NCI-H446 (cell line): ENCODE data around the gene CEP135.
"Not testable (repeated sequence)": the region's sequence is repeated elsewhere in the genome, so short reads cannot be mapped to it uniquely, and the experiment has no call there.

Source experiments
- DNase-seq, 2 experiments: peaks; one replicate each; lab custom pipeline; 2025; lab: John Stamatoyannopoulos, UW

CEP135 gene

GRCh38 chr4:56008206-56008605 is 59.5 kb downstream of the CEP135 start:
- no peak for DNase-seq

DNA sequence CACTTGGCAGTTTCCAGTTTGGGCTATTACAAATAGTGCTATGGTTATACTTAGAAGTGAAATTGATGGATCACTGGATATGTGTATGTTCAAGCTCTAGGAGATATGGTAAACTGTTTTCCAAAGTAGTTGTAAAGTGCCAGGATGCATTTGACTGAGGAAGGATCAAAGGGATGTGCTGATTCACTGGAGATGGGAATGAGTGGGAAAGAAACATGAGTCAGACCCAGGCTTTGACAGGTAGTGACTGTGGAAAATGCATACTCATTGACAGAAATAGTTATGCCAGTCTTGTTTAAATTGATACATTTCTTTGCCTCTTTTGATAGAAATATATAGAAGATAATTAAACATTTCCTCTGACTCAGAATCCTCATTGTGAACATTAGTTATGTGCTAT is 77.9 kb downstream of the CEP135 start:
- no peak for DNase-seq

GRCh38 chr4:56028165-56028564 is 79.4 kb downstream of the CEP135 start:
- no peak for DNase-seq

GRCh38 chr4:56038487-56039162 is 89.9 kb downstream of the CEP135 start:
- DNase-seq = no peak

GRCh38 chr4:56040842-56041241 is 92.1 kb downstream of the CEP135 start:
- DNase-seq = no peak

DNA sequence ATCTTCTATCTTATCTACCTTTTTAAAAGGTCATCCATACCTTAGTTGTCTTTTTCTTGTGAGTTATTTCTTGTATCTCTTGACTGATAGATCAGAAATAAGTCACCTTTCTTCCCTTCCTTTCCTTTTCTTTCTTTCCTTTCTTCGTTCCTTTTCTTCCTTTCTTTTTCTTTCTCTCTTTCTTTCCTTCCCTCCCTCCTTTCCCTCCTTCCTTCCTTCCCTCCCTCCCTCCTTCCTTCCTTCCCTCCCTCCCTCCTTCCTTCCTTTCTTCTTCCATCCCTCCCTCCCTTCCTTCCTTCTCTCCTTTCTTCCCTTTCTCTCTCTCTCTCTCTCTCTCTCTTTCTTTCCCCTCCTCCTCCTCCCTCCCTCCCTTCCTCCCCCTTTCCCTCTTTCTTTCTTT is 93.5 kb downstream of the CEP135 start:
- no peak for DNase-seq

DNA sequence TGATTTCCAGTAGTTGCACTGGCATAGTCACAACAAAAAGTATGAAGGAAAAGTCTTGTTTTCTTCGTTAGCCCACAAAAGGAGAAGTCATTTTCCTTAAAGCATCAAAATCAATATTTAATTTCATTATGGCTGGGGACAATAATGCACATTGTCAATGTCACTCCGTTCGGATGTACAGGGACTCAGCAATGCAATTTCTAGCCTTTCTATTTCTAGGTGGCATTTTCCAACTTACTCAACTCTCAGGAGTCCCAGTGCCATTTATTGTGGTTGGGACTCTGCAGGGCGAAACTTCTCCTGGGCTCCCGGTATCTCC is 99.6 kb downstream of the CEP135 start:
- DNase-seq = no peak

- DNase-seq = peak; percentile 25 to 79
Observed at GRCh38 chr4:56048702-56049431, 100.1 kb downstream of the CEP135 start.

- no peak for DNase-seq
Observed at GRCh38 chr4:56050625-56051024, 101.9 kb downstream of the CEP135 start.

- no peak for DNase-seq
Observed at GRCh38 chr4:56051029-56051709, 102.4 kb downstream of the CEP135 start.

DNA sequence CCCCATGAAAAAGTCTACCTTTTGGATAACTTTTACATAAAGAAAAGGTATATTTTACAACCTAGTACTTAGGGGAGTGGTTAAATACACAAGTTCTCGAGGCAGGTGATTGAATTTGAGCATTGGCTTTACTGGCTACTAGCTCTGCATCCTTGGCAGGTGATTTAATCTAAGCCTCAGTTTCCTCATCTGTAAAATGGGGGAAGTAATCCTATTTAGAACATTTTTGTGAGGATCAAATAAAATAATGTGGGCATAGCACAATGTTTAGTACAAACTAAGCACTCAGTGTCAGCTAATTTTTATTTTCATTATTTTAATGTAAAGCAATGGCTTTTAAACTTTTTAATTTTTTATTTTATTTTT is 102.9 kb downstream of the CEP135 start:
- DNase-seq = no peak

DNA sequence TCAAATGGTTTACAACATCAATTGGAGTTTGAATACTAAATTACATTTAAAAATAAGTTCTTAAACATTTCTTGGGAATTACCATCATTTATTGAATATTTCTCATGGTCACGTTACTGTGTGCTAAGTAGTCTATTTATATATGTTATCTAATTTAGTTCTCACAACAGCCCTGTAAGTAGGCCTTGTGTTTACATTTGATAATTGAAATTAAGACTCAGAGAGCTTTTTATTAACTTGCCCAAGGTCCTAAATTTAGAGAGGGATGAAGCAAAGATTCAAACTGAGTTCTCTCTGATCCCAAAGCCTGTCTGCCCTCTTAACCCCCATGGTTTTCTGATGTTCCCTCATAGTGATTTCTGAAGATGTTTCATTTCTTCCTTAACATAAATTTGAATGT is 103.7 kb downstream of the CEP135 start:
- DNase-seq = no peak

- DNase-seq = no peak
Observed at GRCh38 chr4:56052966-56053365, 104.2 kb downstream of the CEP135 start.

DNA sequence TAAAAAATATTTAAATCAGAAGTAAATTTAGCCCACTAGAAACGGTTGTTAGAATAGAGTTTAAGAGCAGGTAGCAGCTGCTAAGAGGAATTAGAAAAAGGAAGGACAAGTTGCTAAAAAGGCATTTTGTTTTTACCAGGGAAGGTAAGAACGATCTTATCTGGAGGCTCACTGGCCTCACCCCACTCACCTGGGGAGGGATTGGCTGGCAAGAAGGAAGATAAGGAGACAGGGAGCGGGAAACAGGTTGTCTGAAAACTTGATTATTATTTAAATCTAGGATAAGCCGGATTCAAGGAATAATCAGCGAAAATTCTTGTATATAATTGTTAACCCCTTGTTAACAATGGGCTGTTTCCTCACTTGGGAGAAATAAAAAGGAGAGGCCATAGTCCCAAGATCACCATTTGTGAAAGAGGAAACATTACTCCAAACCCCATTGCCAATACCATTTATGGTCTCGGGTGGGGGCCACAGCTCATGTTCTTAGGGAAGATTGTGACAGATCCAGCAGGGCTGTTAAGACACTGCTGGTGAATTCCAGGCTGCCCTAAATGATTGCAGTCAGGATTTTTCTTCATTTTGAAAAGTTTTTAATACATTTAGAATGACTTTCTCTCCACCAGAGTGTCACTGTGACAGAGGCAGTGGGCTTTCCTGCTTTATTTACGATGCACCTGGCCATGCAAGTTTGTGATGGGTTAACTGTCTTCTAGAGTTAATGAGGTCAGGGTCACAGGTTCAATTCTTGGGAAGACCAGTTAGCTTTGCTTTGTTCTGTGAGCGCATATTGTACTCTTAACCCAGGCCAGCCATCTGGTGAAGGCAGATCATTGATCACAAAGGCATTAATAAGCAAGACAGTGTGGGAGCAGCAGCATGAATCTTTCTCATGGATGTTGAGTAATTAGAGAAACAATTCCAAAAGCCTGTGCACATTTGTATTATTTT is 106.6 kb downstream of the CEP135 start:
- DNase-seq = no peak

GRCh38 chr4:56055991-56056390 is 107.2 kb downstream of the CEP135 start:
- no peak for DNase-seq

DNA sequence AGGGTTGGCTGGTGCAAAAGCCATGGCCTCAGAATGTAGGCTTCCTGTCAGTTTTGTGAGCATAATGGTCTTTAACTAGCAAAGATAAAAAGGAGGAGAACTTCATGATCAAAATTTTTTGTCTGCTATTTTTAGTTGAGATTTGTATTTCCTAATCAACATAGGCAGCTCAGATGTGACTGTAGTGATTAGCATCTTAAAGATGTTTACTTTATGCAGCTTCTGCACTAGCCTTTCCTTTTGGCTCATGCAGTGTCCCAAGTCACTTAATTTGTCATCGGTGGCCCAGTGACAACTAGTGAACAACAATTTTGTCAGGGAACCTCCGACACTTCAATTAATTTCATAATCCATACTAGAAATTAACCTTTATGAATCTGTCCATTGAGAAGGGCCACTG is 109.8 kb downstream of the CEP135 start:
- DNase-seq = no peak

DNA sequence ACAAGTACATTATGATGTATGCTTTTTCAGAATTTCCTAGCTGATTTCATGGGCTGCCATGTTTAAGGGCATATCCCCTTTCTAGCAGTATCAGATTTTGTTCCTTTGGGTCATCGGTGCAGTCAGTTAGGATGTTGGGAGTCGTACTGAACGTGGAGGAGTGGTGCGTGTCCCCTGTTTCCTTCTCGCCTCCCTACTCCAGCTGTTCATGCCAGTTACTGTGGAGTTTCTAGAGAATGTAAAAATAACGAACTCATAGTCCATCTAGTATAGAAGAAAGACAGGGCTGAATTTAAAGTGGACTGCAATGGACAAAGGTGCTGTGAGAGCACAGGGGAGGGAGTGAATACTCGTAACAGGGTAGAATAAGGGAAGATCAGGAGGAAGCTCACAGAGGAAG is 111.3 kb downstream of the CEP135 start:
- no peak for DNase-seq

- DNase-seq = no peak
Observed at GRCh38 chr4:56062106-56062505, 113.4 kb downstream of the CEP135 start.

DNA sequence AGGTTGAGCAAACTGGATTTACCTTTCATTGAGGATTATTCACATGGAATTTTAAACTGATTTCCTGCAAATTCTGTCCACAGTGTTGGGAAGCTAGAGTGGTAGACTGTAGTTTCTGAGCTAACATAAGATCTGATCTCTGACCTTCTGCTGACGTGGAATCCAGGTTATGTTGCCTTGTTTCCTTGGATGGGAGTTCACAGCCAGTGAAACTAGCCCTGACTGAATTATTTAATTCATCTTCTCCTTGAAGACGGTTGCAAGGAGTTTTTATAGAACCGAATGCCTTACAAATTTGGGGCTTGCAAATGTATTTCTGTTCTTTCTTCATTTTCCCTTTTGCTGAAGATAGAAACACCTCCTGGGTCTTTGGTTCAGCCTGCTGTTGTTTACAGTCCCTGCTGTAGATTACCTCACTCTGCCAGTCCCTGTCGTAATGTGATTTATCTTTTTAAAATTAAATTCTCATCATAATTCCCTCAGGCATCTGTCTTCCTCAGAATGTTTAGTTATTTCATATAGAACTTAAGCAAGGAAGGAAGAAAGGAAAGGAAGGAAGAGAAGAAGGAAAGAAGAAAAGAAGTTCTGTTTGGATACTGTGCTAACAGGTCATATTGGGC is 113.9 kb downstream of the CEP135 start:
- DNase-seq = no peak

GRCh38 chr4:56066493-56066892 is 117.7 kb downstream of the CEP135 start:
- DNase-seq = no peak

GRCh38 chr4:56067826-56068225 is 119.1 kb downstream of the CEP135 start:
- DNase-seq = no peak

- DNase-seq = not testable (repeated sequence)
Observed at GRCh38 chr4:56072730-56073129, 124.0 kb downstream of the CEP135 start.
